Measurements from ENCODE around the gene ITPR2.

ITPR2 gene

DNA sequence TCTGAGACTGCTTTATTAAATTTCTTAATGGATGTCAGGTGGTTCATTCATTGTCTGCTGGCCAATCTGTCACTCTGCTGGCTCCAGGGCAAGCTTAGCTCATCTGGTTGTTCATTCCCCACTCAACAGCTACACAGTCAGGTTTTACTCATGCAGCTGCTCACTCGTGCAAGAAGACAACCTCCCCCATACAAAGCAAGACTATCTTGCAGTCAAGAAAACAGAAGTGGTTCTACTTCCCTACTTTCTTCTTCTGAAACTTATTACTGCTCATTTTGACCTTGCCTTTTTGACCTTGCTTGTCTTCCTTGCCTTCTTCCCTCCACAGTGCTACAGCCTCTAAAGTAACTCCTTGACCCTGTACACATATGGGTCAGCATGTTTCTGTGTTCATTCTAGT, 359.7 kb downstream of the ITPR2 start:
- no peak for TF ChIP-seq CTCF (conservative IDR thresholded peaks at IDR 0.05; ENCODE audit: control insufficient read depth, insufficient read depth, low read depth, low read length)
- DNase-seq (ENCODE audit: low read depth) = peak; percentile 40
- no peak overlapping the region for H3K4me3 ChIP-seq (ENCODE audit: control insufficient read depth, low read depth, low read length)

GRCh38 chr12:26471560-26471959, 361.4 kb downstream of the ITPR2 start:
- no peak for TF ChIP-seq CTCF (conservative IDR thresholded peaks at IDR 0.05; ENCODE audit: control insufficient read depth, insufficient read depth, low read depth, low read length)
- no peak overlapping the region for H3K4me3 ChIP-seq (ENCODE audit: control insufficient read depth, low read depth, low read length)
- peak; percentile 18 for DNase-seq (ENCODE audit: low read depth)

DNA sequence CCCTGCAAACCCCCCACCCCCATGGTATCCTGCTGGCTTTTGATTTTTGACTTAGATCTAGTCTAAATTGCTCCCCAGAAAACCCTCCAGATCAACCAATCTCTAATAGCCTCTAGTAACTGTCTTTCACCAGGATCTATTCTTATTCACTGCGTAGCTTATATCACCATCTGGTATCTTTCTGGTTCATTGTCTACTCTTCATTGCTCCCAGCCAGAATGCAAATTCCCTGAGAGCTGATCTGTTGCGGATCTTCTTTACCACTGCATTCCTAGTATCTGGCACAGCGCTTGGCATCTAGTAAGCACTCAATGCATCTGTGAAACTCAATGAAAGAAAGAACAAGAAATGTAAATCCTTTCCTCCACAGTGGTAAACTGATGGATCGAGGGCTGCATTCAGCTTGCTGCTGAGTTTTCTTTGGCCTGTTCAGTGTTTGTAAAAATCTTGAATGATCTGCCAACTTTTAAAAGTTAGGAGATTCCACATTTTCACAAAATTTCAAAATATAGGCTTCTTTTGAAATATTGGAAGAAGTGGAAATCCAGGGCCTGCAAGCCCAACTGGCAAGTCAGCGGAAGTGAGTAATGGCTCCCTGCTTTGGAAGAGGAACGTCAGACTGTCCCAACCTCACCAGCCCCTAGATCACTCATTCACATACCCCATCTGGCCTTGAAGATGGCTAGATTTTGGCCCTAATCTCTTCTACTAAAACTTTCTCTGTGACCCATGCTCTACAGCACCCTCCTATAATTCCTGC, 363.4 kb downstream of the ITPR2 start:
- TF ChIP-seq CTCF (conservative IDR thresholded peaks at IDR 0.05; ENCODE audit: control insufficient read depth, insufficient read depth, low read depth, low read length) = no peak
- no peak overlapping the region for H3K4me3 ChIP-seq (ENCODE audit: control insufficient read depth, low read depth, low read length)
- DNase-seq (ENCODE audit: low read depth) = peak; percentile 3

DNA sequence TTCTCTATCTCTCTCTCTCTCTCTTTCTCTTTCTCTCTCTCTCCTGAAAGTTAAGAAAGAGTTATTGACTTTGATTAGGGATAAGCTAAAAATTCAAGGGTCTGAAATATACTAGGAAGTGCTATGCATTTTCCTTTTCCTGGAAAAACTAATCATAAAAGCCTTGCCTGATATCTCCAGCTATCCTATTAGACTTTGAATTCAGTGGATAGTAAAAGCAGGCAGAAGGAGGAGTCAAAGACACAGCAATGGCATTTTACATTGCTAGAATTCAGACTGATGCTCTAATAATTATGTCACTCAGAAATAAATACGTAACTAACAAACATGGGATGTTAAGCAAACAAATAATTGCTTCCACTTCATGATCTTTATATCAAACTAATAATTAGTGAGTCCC, 365.6 kb downstream of the ITPR2 start:
- no peak for TF ChIP-seq CTCF (conservative IDR thresholded peaks at IDR 0.05; ENCODE audit: control insufficient read depth, insufficient read depth, low read depth, low read length)
- no peak for DNase-seq (ENCODE audit: low read depth)
- H3K4me3 ChIP-seq (ENCODE audit: control insufficient read depth, low read depth, low read length) = no peak overlapping the region

GRCh38 chr12:26466726-26467125, 366.3 kb downstream of the ITPR2 start:
- no peak for DNase-seq (ENCODE audit: low read depth)
- no peak overlapping the region for H3K4me3 ChIP-seq (ENCODE audit: control insufficient read depth, low read depth, low read length)
- no peak for TF ChIP-seq CTCF (conservative IDR thresholded peaks at IDR 0.05; ENCODE audit: control insufficient read depth, insufficient read depth, low read depth, low read length)

GRCh38 chr12:26465419-26466097, 367.4 kb downstream of the ITPR2 start:
- TF ChIP-seq CTCF (conservative IDR thresholded peaks at IDR 0.05; ENCODE audit: control insufficient read depth, insufficient read depth, low read depth, low read length) = no peak
- no peak overlapping the region for H3K4me3 ChIP-seq (ENCODE audit: control insufficient read depth, low read depth, low read length)
- DNase-seq (ENCODE audit: low read depth) = peak; percentile 8

Data from fibroblast of mammary gland (primary cell).